Activated CD4-positive, alpha-beta T cell treated with anti-CD3 and anti-CD28 coated beads, Interleukin-2, amount 50 U/mL, for 16 hours (primary cell): Measurements from ENCODE around the gene KCNK5.

Experiments used
- DNase-seq: peaks from one replicate; pipeline ENCODE4 v3.0.0-alpha.2; 2020

KCNK5 gene

GRCh38 chr6:39170389-39170788, 58.9 kb downstream of the KCNK5 start:
- DNase-seq = no peak

GRCh38 chr6:39169448-39170344, 59.6 kb downstream of the KCNK5 start:
- DNase-seq = no peak

GRCh38 chr6:39167866-39168625, 61.2 kb downstream of the KCNK5 start:
- no peak for DNase-seq

- DNase-seq = no peak
Measured at GRCh38 chr6:39167321-39167720, 62.0 kb downstream of the KCNK5 start.

- DNase-seq = no peak
Measured at GRCh38 chr6:39166912-39167290, 62.4 kb downstream of the KCNK5 start.

- peak; percentile 84 for DNase-seq
Measured at GRCh38 chr6:39166189-39166911, 62.9 kb downstream of the KCNK5 start.

- no peak for DNase-seq
Measured at GRCh38 chr6:39157511-39157910, 71.8 kb downstream of the KCNK5 start.

- no peak for DNase-seq
Measured at GRCh38 chr6:39156801-39157200, 72.5 kb downstream of the KCNK5 start.

- DNase-seq = no peak
Measured at GRCh38 chr6:39154705-39155104, 74.6 kb downstream of the KCNK5 start.

- DNase-seq = peak; percentile 70
Measured at GRCh38 chr6:39153766-39154397, 75.4 kb downstream of the KCNK5 start.

GRCh38 chr6:39152262-39152661, 77.0 kb downstream of the KCNK5 start:
- DNase-seq = no peak

GRCh38 chr6:39151211-39151610, 78.1 kb downstream of the KCNK5 start:
- no peak for DNase-seq

GRCh38 chr6:39144481-39145173, 84.6 kb downstream of the KCNK5 start:
- DNase-seq = no peak

- DNase-seq = no peak
Measured at GRCh38 chr6:39143238-39143930, 85.9 kb downstream of the KCNK5 start.

- no peak for DNase-seq
Measured at GRCh38 chr6:39140556-39141167, 88.6 kb downstream of the KCNK5 start.
